HepG2 (cell line): ENCODE data around the gene TMEM269. TPM values are rescaled to one million over a fixed set of nuclear protein-coding genes. Genes with fewer than 3 reads are reported as not detected.

Experiments
- ADNP ChIP-seq: sonication (generic); formaldehyde crosslinking; IDR thresholded peaks from 2 replicates; pipeline ENCODE4 v1.4.0; 2020; ENCODE audit warnings: missing genetic modification reagents
- FOXK2 ChIP-seq: fragments of 450-650 bp; IDR thresholded peaks from 2 replicates; pipeline ENCODE4 v1.6.1; 2016
- GABPB1 ChIP-seq: IDR thresholded peaks from 2 replicates; pipeline ENCODE4 v1.6.1; 2016; ENCODE audit warnings: mild to moderate bottlenecking, missing genetic modification reagents, moderate library complexity, missing compliant biosample characterization
- HMG20A ChIP-seq: IDR thresholded peaks from 2 replicates; pipeline ENCODE4 v1.6.1; 2016; ENCODE audit warnings: borderline replicate concordance
- HNRNPL ChIP-seq: fragments of 200-400 bp; formaldehyde crosslinking; IDR thresholded peaks from 2 replicates; pipeline ENCODE4 v1.6.1; 2017; ENCODE audit warnings: mild to moderate bottlenecking, low read depth, low read length
- JUND ChIP-seq: sonication (generic); formaldehyde crosslinking; IDR thresholded peaks from 2 replicates; pipeline ENCODE4 v1.8.0; 2022; ENCODE audit warnings: mild to moderate bottlenecking, missing genetic modification reagents
- MBD4 ChIP-seq: IDR thresholded peaks from 2 replicates; pipeline ENCODE4 v1.6.1; 2012; ENCODE audit warnings: low read length, inconsistent platforms, borderline replicate concordance
- MIER3 ChIP-seq: IDR thresholded peaks from 2 replicates; pipeline ENCODE4 v1.6.1; 2016; ENCODE audit warnings: missing compliant biosample characterization, borderline replicate concordance
- NR2F6 ChIP-seq, 2 experiments: IDR thresholded peaks; 2 replicates each; pipeline ENCODE4 v1.6.1; 2016; ENCODE audit warnings: antibody characterized with exemption in 1 of 2, mild to moderate bottlenecking in 1 of 2
- RNF219 ChIP-seq: sonication (generic); formaldehyde crosslinking; IDR thresholded peaks from 2 replicates; pipeline ENCODE4 v1.5.0; 2020; ENCODE audit warnings: mild to moderate bottlenecking, missing genetic modification reagents
- SIX4 ChIP-seq: sonication (generic); formaldehyde crosslinking; IDR thresholded peaks from 2 replicates; pipeline ENCODE4 v1.4.0; 2020; ENCODE audit warnings: missing genetic modification reagents
- ZC3H4 ChIP-seq: sonication (generic); formaldehyde crosslinking; IDR thresholded peaks from 2 replicates; pipeline ENCODE4 v1.4.0; 2020; ENCODE audit warnings: missing genetic modification reagents, borderline replicate concordance
- ZNF124 ChIP-seq: sonication (generic); formaldehyde crosslinking; IDR thresholded peaks from 2 replicates; pipeline ENCODE4 v1.4.0; 2020; ENCODE audit warnings: missing genetic modification reagents
- ZNF3 ChIP-seq: IDR thresholded peaks from 2 replicates; pipeline ENCODE4 v1.7.0; 2017; ENCODE audit warnings: inconsistent platforms
- ZNF33A ChIP-seq: sonication (generic); formaldehyde crosslinking; IDR thresholded peaks from 2 replicates; pipeline ENCODE4 v1.5.1; 2020; ENCODE audit warnings: missing genetic modification reagents, mild to moderate bottlenecking, moderate library complexity, borderline replicate concordance
- ZNF34 ChIP-seq: sonication (generic); formaldehyde crosslinking; IDR thresholded peaks from 2 replicates; pipeline ENCODE4 v1.4.0; 2020; ENCODE audit warnings: mild to moderate bottlenecking, missing genetic modification reagents, borderline replicate concordance
- ZNF44 ChIP-seq: sonication (generic); formaldehyde crosslinking; IDR thresholded peaks from 2 replicates; pipeline ENCODE4 v1.5.1; 2020; ENCODE audit warnings: mild to moderate bottlenecking, missing genetic modification reagents
- ZNF451 ChIP-seq: sonication (generic); formaldehyde crosslinking; IDR thresholded peaks from 2 replicates; pipeline ENCODE4 v1.5.0; 2020; ENCODE audit warnings: mild to moderate bottlenecking, missing genetic modification reagents
- ZNF501 ChIP-seq: sonication (generic); formaldehyde crosslinking; IDR thresholded peaks from 2 replicates; pipeline ENCODE4 v1.5.1; 2020; ENCODE audit warnings: mild to moderate bottlenecking, moderate library complexity, missing genetic modification reagents
- ZNF766 ChIP-seq: sonication (generic); formaldehyde crosslinking; IDR thresholded peaks from 2 replicates; pipeline ENCODE4 v1.5.0; 2020; ENCODE audit warnings: missing genetic modification reagents, borderline replicate concordance
- ZNF772 ChIP-seq: sonication (generic); formaldehyde crosslinking; IDR thresholded peaks from 2 replicates; pipeline ENCODE4 v1.5.0; 2020; ENCODE audit warnings: mild to moderate bottlenecking, missing genetic modification reagents
- ZNF776 ChIP-seq: sonication (generic); formaldehyde crosslinking; IDR thresholded peaks from 2 replicates; pipeline ENCODE4 v1.4.0; 2020; ENCODE audit warnings: mild to moderate bottlenecking, missing genetic modification reagents
- ZNF839 ChIP-seq: sonication (generic); formaldehyde crosslinking; IDR thresholded peaks from 2 replicates; pipeline ENCODE4 v1.4.0; 2020; ENCODE audit warnings: missing genetic modification reagents, mild to moderate bottlenecking, borderline replicate concordance
- polyA plus RNA-seq, 8 experiments: library from polyadenylated mRNA; depleted of rRNA in 3 of 8; stranded (reverse) in 7 of 8; unstranded in 1 of 8; fragments of >200 nt; fragmentation: Illumina TruSeq in 4 of 8; extraction: Trizol in 4 of 8; gene quantifications; 2 replicates each; pipeline versions ENCODE4 v1.2.1 to v1.2.3, GENCODE V29; 2011 to 2016; ENCODE audit warnings: low read depth in 4 of 8, missing spikeins in 1 of 8, mixed read lengths in 1 of 8; ENCODE audit not compliant: insufficient read depth in 1 of 8
- total RNA-seq, 5 experiments: library from RNA; depleted of rRNA; stranded (reverse); fragments of >200 nt; fragmentation: Illumina TruSeq; extraction: Trizol; gene quantifications; 2 replicates each; pipeline ENCODE4 v1.2.3, GENCODE V29; 2016; ENCODE audit warnings: low read depth in 1 of 5
- TF ChIP-seq, protein P1 (sequence below): sonication (generic); formaldehyde crosslinking; conservative IDR thresholded peaks from 2 replicates; pipeline ENCODE4 v1.4.0; 2020; ENCODE audit warnings: missing genetic modification reagents
- TF ChIP-seq, protein P2 (sequence below): conservative IDR thresholded peaks from 2 replicates; pipeline ENCODE4 v1.6.1; 2018; ENCODE audit warnings: missing genetic modification reagents

Gene TMEM269
- total and polyA plus RNA-seq, 2 of the 13 experiments (the other 11 are each of a cell fraction or from before 2014, with no cell fraction given) = 0.15 to 0.21 TPM

GRCh38 chr1:42766741-42767509 is 17.9 kb upstream of the TMEM269 start, which contains the start of the genes C1orf50 and P3H1 (continued):
- 0 out of 2 replicates have a peak, but pooled peaks have one; percentile 21 for TF ChIP-seq JUND (CRISPR knock-in tag)
- TF ChIP-seq GABPB1 = peak; percentile 85
- TF ChIP-seq SIX4 (CRISPR knock-in tag) = no peak
- no peak for TF ChIP-seq FOXK2
- no peak for TF ChIP-seq ZNF3
- peak; percentile 85 for TF ChIP-seq ZNF766
- TF ChIP-seq ZNF501 (CRISPR knock-in tag) = peak; percentile 88
- no peak for TF ChIP-seq ZC3H4 (CRISPR knock-in tag)
- no peak; the same call in 1 of the 2 replicates for TF ChIP-seq ZNF776 (CRISPR knock-in tag)
- TF ChIP-seq, protein P1, sequence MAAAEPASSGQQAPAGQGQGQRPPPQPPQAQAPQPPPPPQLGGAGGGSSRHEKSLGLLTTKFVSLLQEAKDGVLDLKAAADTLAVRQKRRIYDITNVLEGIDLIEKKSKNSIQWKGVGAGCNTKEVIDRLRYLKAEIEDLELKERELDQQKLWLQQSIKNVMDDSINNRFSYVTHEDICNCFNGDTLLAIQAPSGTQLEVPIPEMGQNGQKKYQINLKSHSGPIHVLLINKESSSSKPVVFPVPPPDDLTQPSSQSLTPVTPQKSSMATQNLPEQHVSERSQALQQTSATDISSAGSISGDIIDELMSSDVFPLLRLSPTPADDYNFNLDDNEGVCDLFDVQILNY (CRISPR knock-in tag) = peak; percentile 8; the same call in 1 of the 2 replicates
- TF ChIP-seq HNRNPL = no peak
- no peak for TF ChIP-seq MIER3
- no peak for TF ChIP-seq NR2F6 (IDR thresholded peaks at IDR 0.05)
- no peak for TF ChIP-seq NR2F6 (CRISPR knock-in tag; IDR thresholded peaks at IDR 0.05)
- no peak for TF ChIP-seq ZNF33A
- no peak for TF ChIP-seq ZNF34 (CRISPR knock-in tag)
- TF ChIP-seq, protein P2, sequence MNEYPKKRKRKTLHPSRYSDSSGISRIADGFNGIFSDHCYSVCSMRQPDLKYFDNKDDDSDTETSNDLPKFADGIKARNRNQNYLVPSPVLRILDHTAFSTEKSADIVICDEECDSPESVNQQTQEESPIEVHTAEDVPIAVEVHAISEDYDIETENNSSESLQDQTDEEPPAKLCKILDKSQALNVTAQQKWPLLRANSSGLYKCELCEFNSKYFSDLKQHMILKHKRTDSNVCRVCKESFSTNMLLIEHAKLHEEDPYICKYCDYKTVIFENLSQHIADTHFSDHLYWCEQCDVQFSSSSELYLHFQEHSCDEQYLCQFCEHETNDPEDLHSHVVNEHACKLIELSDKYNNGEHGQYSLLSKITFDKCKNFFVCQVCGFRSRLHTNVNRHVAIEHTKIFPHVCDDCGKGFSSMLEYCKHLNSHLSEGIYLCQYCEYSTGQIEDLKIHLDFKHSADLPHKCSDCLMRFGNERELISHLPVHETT = no peak; the same call in none of the 2 replicates
- no peak; the same call in 1 of the 2 replicates for TF ChIP-seq ZNF124 (CRISPR knock-in tag)
- no peak for TF ChIP-seq ADNP (CRISPR knock-in tag)
- TF ChIP-seq ZNF839 (CRISPR knock-in tag) = 0 out of 2 replicates have a peak, but pooled peaks have one; percentile 53
- TF ChIP-seq ZNF772 (CRISPR knock-in tag) = peak; percentile 84
- no peak for TF ChIP-seq HMG20A
- no peak for TF ChIP-seq MBD4
- peak; percentile 72; the same call in 1 of the 2 replicates for TF ChIP-seq ZNF451 (CRISPR knock-in tag)
- no peak for TF ChIP-seq RNF219 (CRISPR knock-in tag)
- TF ChIP-seq ZNF44 = no peak
